ENCODE results near the gene LGALS9C. TPM values are rescaled to one million over a fixed set of nuclear protein-coding genes. Genes with fewer than 3 reads are reported as not detected.
"Not testable (repeated sequence)": the region's sequence is repeated elsewhere in the genome, so short reads cannot be mapped to it uniquely, and the experiment has no call there.

The LGALS9C gene
- total RNA-seq, 1 experiment from 2014 or later: not detected

DNA sequence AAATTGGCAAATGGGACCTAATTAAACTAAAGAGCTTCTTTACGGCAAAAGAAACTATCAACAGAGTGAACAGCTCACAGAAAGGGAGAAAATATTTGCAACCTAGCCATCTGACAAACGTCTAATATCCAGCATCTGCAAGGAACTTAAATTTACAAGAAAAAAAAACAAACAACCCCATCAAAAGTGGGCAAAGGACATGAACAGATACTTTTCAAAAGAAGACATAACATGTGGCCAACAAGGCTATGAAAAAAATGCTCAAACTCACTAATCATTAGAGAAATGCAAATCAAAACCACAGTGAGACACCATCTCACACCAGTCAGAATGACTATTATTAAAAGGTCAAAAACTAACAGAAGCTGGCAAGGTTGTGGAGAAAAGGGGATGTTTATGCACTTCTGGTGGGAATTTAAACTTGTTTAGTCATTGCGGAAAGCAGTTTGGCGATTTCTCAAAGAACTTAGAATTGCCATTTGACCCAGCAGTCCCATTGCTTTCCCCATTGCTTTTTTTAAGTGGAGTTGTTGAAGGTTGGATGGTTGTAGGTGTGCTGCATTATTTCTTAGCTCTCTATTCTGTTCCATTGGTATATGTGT, 52.4 kb downstream of the LGALS9C start:
- DNase-seq (ENCODE audit: low read depth): not testable (repeated sequence)

DNA sequence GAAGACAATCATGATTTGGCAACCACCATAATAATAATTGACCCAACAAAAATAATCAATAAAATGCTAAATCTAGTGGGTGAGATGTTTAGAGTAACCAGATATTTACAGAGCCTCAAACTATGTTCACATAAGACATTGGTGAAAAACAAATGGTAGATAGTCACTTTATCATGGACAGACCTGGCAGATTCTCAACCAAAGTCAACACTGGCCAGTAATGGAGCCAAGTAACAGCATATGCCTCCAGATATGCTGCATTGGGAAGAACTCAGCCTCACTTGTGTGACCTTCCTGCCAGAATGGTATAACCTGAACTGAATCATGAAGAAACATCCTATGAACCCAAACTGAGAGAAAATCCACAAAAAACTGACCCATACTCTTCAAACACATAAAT, 53.8 kb downstream of the LGALS9C start:
- not testable (repeated sequence) for DNase-seq (ENCODE audit: low read depth)

DNA sequence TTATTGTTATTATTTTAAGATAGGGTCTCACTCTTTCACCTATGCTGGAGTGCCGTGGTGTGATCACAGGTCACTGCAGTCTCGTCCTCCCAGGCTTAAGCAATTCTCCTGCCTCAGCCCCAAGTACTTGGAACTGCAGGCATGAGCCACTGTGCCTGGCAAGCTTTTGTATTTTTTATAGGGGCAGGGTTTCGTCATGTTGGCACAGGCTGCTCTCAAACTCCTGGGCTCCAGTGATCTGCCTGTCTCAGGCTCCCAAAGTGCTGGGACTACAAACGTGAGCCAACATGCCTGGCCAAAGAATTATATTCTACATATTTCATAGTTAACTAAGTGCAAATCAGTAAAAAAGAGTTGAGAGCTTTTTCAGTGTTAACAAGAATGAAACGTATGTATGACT, 65.6 kb downstream of the LGALS9C start:
- DNase-seq (ENCODE audit: low read depth): not testable (repeated sequence)

DNA sequence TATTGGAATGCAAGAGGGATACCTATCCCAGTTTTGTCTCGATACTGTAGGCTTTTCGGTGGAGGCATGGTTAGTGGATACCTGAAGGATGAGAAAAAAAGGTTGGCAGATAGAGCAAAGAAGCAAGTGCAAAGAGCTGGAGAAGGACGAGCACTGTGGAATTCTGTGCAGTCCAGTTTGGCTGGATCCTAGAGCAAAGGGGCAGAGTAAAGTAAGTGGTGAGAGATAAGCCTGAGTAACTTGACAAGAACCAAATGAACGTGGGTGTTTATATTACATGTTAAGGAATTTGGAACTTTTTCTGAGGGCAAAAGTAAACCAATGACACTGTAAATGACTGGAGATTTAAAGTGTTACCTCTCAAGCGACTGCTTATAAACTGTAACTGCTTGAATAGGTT, 66.3 kb downstream of the LGALS9C start:
- not testable (repeated sequence) for DNase-seq (ENCODE audit: low read depth)

Other genes starting within 250 kb of the LGALS9C start
- 179 and 192 TPM in 2 replicates for gene FLII, start 218.1 kb upstream of the LGALS9C start, total RNA-seq (2014; rRNA removed; shearing (Covaris generic))
- 6.3 and 7.9 TPM in 2 replicates for gene MIEF2, start 216.1 kb upstream of the LGALS9C start, total RNA-seq (2014; rRNA removed; shearing (Covaris generic))
- 91.0 and 106 TPM in 2 replicates for gene TOP3A, start 161.8 kb upstream of the LGALS9C start, total RNA-seq (2014; rRNA removed; shearing (Covaris generic))
- 8.5 TPM in 2 replicates for gene SMCR8, start 161.5 kb upstream of the LGALS9C start, total RNA-seq (2014; rRNA removed; shearing (Covaris generic))
- 33.7 and 34.3 TPM in 2 replicates for gene SHMT1, start 113.2 kb upstream of the LGALS9C start, total RNA-seq (2014; rRNA removed; shearing (Covaris generic))
- gene EVPLL, start 99.0 kb upstream of the LGALS9C start, total RNA-seq (2014; rRNA removed; shearing (Covaris generic)): not detected in 2 replicates
- gene TBC1D28, start 167.6 kb downstream of the LGALS9C start, total RNA-seq (2014; rRNA removed; shearing (Covaris generic)): not detected in 2 replicates
- 4.9 and 5.8 TPM in 2 replicates for gene FOXO3B, start 205.5 kb downstream of the LGALS9C start, total RNA-seq (2014; rRNA removed; shearing (Covaris generic))